HFFc6 (cell line): ENCODE results near the gene SLC25A48. TPM values are rescaled to one million over a fixed set of nuclear protein-coding genes. Genes with fewer than 3 reads are reported as not detected.
A peak's percentile ranks its signal among the peaks of the same experiment; 100 is the strongest.

Experiments
- DNase-seq: peaks from one replicate; pipeline ENCODE4 v3.0.0-alpha.2; 2018
- H3K27ac Mint-ChIP-seq: 2 replicates; pipeline ENCODE4 v1.8.0; 2020; ENCODE audit warnings: mild to moderate bottlenecking, mixed read lengths
- H3K27me3 Mint-ChIP-seq: 2 replicates; pipeline ENCODE4 v1.8.0; 2021; ENCODE audit warnings: mild to moderate bottlenecking, moderate library complexity, mixed read lengths; ENCODE audit not compliant: insufficient read depth
- H3K36me3 Mint-ChIP-seq: 2 replicates; pipeline ENCODE4 v1.8.0; 2021; ENCODE audit warnings: low read depth, mixed read lengths
- H3K4me1 Mint-ChIP-seq: 2 replicates; pipeline ENCODE4 v1.8.0; 2020; ENCODE audit warnings: low read depth, mixed read lengths
- H3K4me3 Mint-ChIP-seq: 2 replicates; pipeline ENCODE4 v1.8.0; 2020; ENCODE audit warnings: mild to moderate bottlenecking, moderate library complexity, mixed read lengths
- H3K9me3 Mint-ChIP-seq: 2 replicates; pipeline ENCODE4 v1.8.0; 2020; ENCODE audit warnings: mild to moderate bottlenecking, mixed read lengths
- CTCF ChIP-seq: fragments of 200-600 bp; sonication (generic); IDR thresholded peaks from 2 replicates; pipeline ENCODE4 v1.5.0; 2021; ENCODE audit warnings: antibody characterized with exemption, mild to moderate bottlenecking
- total RNA-seq, 6 experiments: library from RNA; stranded (reverse); fragmentation: NEBNext Ultra II Directional; extraction: Animal tissue kit (Norgen Biotek cat#: 25700); gene quantifications; 2 replicates in 1 of 6; 3 replicates in 5 of 6; pipeline ENCODE4 v1.2.3, GENCODE V29; 2021

Gene SLC25A48
- total RNA-seq, 6 experiments from 2014 or later, result not detected

- peaks cover 45% of the 10 kb centered on the region for H3K27me3 Mint-ChIP-seq
- TF ChIP-seq CTCF, result no peak
- H3K4me3 Mint-ChIP-seq, result no peak overlapping the region
- no peak overlapping the region for H3K27ac Mint-ChIP-seq
- DNase-seq, result no peak
- H3K9me3 Mint-ChIP-seq, result no peaks in the 10 kb centered on the region
- H3K4me1 Mint-ChIP-seq, result peaks cover 9% of the 10 kb centered on the region
- H3K36me3 Mint-ChIP-seq, result no peaks in the 10 kb centered on the region
Measured at GRCh38 chr5:135878156-135878620, 43.7 kb downstream of the SLC25A48 start.

- H3K27me3 Mint-ChIP-seq, result peaks cover 46% of the 10 kb centered on the region
- H3K9me3 Mint-ChIP-seq, result no peaks in the 10 kb centered on the region
- no peaks in the 10 kb centered on the region for H3K36me3 Mint-ChIP-seq
- TF ChIP-seq CTCF, result no peak
- H3K27ac Mint-ChIP-seq, result no peak overlapping the region
- no peak overlapping the region for H3K4me3 Mint-ChIP-seq
- no peak for DNase-seq
- peaks cover 9% of the 10 kb centered on the region for H3K4me1 Mint-ChIP-seq
Measured at GRCh38 chr5:135879591-135879990, 45.1 kb downstream of the SLC25A48 start.

- TF ChIP-seq CTCF, result peak; percentile 43; the same call in 1 of the 2 replicates
- Mint-ChIP-seq H3K9me3 (no peaks in the 10 kb centered on the region), H3K27ac (no peak overlapping the region), H3K4me1 (peaks cover 9% of the 10 kb centered on the region), H3K27me3 (peaks cover 47% of the 10 kb centered on the region), H3K4me3 (no peak overlapping the region), H3K36me3 (no peaks in the 10 kb centered on the region)
- no peak for DNase-seq
Measured at GRCh38 chr5:135880278-135880677, 45.8 kb downstream of the SLC25A48 start.

- no peak for TF ChIP-seq CTCF
- H3K9me3 Mint-ChIP-seq, result no peaks in the 10 kb centered on the region
Measured at GRCh38 chr5:135880801-135881200, 46.3 kb downstream of the SLC25A48 start.

GRCh38 chr5:135881244-135881643 lies 46.8 kb downstream of the SLC25A48 start:
- no peak for TF ChIP-seq CTCF
- peaks cover 9% of the 10 kb centered on the region for H3K4me1 Mint-ChIP-seq
- H3K27me3 Mint-ChIP-seq, result peaks cover 47% of the 10 kb centered on the region
- no peaks in the 10 kb centered on the region for H3K9me3 Mint-ChIP-seq
- no peaks in the 10 kb centered on the region for H3K36me3 Mint-ChIP-seq
- no peak overlapping the region for H3K4me3 Mint-ChIP-seq
- no peak for DNase-seq
- no peak overlapping the region for H3K27ac Mint-ChIP-seq

More at GRCh38 chr5:135880801-135881200, 46.3 kb downstream of the SLC25A48 start:
- no peaks in the 10 kb centered on the region for H3K36me3 Mint-ChIP-seq
- H3K4me3 Mint-ChIP-seq, result no peak overlapping the region
- DNase-seq, result no peak
- peaks cover 47% of the 10 kb centered on the region for H3K27me3 Mint-ChIP-seq
- no peak overlapping the region for H3K27ac Mint-ChIP-seq
- H3K4me1 Mint-ChIP-seq, result peaks cover 9% of the 10 kb centered on the region

GRCh38 chr5:135881819-135882218 lies 47.4 kb downstream of the SLC25A48 start:
- no peak for TF ChIP-seq CTCF
- no peak for DNase-seq
- Mint-ChIP-seq H3K36me3 (no peaks in the 10 kb centered on the region), H3K9me3 (no peaks in the 10 kb centered on the region), H3K4me1 (peaks cover 9% of the 10 kb centered on the region), H3K27me3 (peaks cover 46% of the 10 kb centered on the region), H3K4me3 (no peak overlapping the region), H3K27ac (no peak overlapping the region)
